GM23338 (cell line): ENCODE results near the gene PDCD2L. TPM values are rescaled to one million over a fixed set of nuclear protein-coding genes. Genes with fewer than 3 reads are reported as not detected.
"Not testable (repeated sequence)": the region's sequence is repeated elsewhere in the genome, so short reads cannot be mapped to it uniquely, and the experiment has no call there.

ENCODE experiments used
- ATAC-seq: fragments of 200-7000 bp; cut with Tn5 transposase; 3 replicates; pipeline ENCODE4 v1.9.1; 2020
- DNase-seq: peaks from one replicate; pipeline ENCODE4 v3.0.0-alpha.2; 2015; ENCODE audit warnings: low spot score
- H2AFZ ChIP-seq: fragments of 200-600 bp; sonication (generic); 2 replicates; pipeline ENCODE4 v1.8.0; 2016; ENCODE audit warnings: antibody characterized with exemption, mild to moderate bottlenecking, moderate library complexity
- H3F3A ChIP-seq: fragments of 200-600 bp; sonication (generic); replicated peaks from 2 replicates; pipeline ENCODE4 v1.8.0; 2017; ENCODE audit warnings: antibody characterized with exemption, mixed run types, low read depth
- H3K27ac ChIP-seq: fragments of 200-600 bp; sonication (generic); 2 replicates; pipeline ENCODE4 v1.6.1; 2016; ENCODE audit warnings: low read depth
- H3K27me3 ChIP-seq: fragments of 200-600 bp; sonication (generic); 2 replicates; pipeline ENCODE4 v1.8.0; 2016; ENCODE audit warnings: mild to moderate bottlenecking, mixed run types, moderate library complexity; ENCODE audit not compliant: insufficient read depth
- H3K36me3 ChIP-seq: fragments of 200-600 bp; sonication (generic); 2 replicates; pipeline ENCODE4 v1.8.0; 2016; ENCODE audit warnings: mild to moderate bottlenecking; ENCODE audit not compliant: insufficient read depth
- H3K4me1 ChIP-seq: fragments of 200-600 bp; sonication (generic); 2 replicates; pipeline ENCODE4 v1.8.0; 2016; ENCODE audit warnings: mild to moderate bottlenecking, moderate library complexity; ENCODE audit not compliant: insufficient read depth
- H3K4me2 ChIP-seq: fragments of 200-600 bp; sonication (generic); 2 replicates; pipeline ENCODE4 v1.7.1; 2017; ENCODE audit warnings: mixed run types
- H3K4me3 ChIP-seq: fragments of 200-600 bp; sonication (generic); 2 replicates; pipeline ENCODE4 v1.6.1; 2016; ENCODE audit warnings: mixed run types
- H3K79me2 ChIP-seq: fragments of 200-600 bp; sonication (generic); replicated peaks from 2 replicates; pipeline ENCODE4 v1.8.0; 2017; ENCODE audit warnings: mild to moderate bottlenecking; ENCODE audit not compliant: insufficient read depth
- H3K9me2 ChIP-seq: fragments of 200-600 bp; sonication (generic); 2 replicates; pipeline ENCODE4 v1.8.0; 2017; ENCODE audit not compliant: insufficient read depth
- H4K20me1 ChIP-seq: fragments of 200-600 bp; sonication (generic); replicated peaks from 2 replicates; pipeline ENCODE4 v1.8.0; 2017; ENCODE audit warnings: mild to moderate bottlenecking; ENCODE audit not compliant: insufficient read depth
- H3K27ac Mint-ChIP-seq: 2 replicates; pipeline ENCODE4 v1.8.0; 2020; ENCODE audit warnings: inconsistent platforms, mild to moderate bottlenecking, moderate library complexity, mixed read lengths
- H3K27me3 Mint-ChIP-seq: 3 replicates; pipeline ENCODE4 v1.8.0; 2022; ENCODE audit warnings: low read depth, mild to moderate bottlenecking, moderate library complexity, mixed read lengths, inconsistent platforms; ENCODE audit not compliant: insufficient read depth, poor library complexity
- H3K36me3 Mint-ChIP-seq: 3 replicates; pipeline ENCODE4 v1.8.0; 2021; ENCODE audit warnings: low read depth, mild to moderate bottlenecking, inconsistent platforms, moderate library complexity, mixed read lengths
- H3K4me1 Mint-ChIP-seq: 3 replicates; pipeline ENCODE4 v1.8.0; 2020; ENCODE audit warnings: mild to moderate bottlenecking, inconsistent platforms, mixed read lengths
- H3K4me3 Mint-ChIP-seq: 3 replicates; pipeline ENCODE4 v1.8.0; 2021; ENCODE audit warnings: moderate library complexity, mild to moderate bottlenecking, inconsistent platforms, mixed read lengths
- H3K9me3 Mint-ChIP-seq: 3 replicates; pipeline ENCODE4 v1.8.0; 2020; ENCODE audit warnings: moderate library complexity, mild to moderate bottlenecking, inconsistent platforms, mixed read lengths
- CTCF ChIP-seq, 2 experiments: fragments of 200-600 bp in 1 of 2; sonication (generic) in 1 of 2; conservative IDR thresholded peaks; 2 replicates each; pipeline versions ENCODE4 v1.5.1 to v1.6.1; 2016 to 2017; ENCODE audit warnings: antibody characterized with exemption in 2 of 2, low read depth in 2 of 2, mild to moderate bottlenecking in 2 of 2, moderate library complexity in 1 of 2
- ETS1 ChIP-seq: IDR thresholded peaks from 2 replicates; pipeline ENCODE4 v1.6.1; 2016; ENCODE audit warnings: antibody characterized with exemption
- EZH2phosphoT487 ChIP-seq: fragments of 200-600 bp; sonication (generic); IDR thresholded peaks from one replicate; pipeline ENCODE4 v1.8.1; 2018; ENCODE audit warnings: antibody characterized with exemption; ENCODE audit not compliant: unreplicated experiment
- JUNB ChIP-seq: IDR thresholded peaks from one replicate; pipeline ENCODE4 v1.6.1; 2016; ENCODE audit warnings: antibody characterized with exemption; ENCODE audit not compliant: unreplicated experiment
- NANOG ChIP-seq: IDR thresholded peaks from 2 replicates; pipeline ENCODE4 v1.6.1; 2016; ENCODE audit warnings: antibody characterized with exemption, borderline replicate concordance
- REST ChIP-seq: IDR thresholded peaks from one replicate; pipeline ENCODE4 v1.6.1; 2018; ENCODE audit warnings: antibody characterized with exemption; ENCODE audit not compliant: unreplicated experiment
- STAT1 ChIP-seq: IDR thresholded peaks from one replicate; pipeline ENCODE4 v1.6.1; 2016; ENCODE audit warnings: antibody characterized with exemption; ENCODE audit not compliant: unreplicated experiment
- ZNF114 ChIP-seq: fragments of 250-450 bp; sonication (Bioruptor Pico); IDR thresholded peaks from 2 replicates; pipeline ENCODE4 v1.5.0; 2020; ENCODE audit warnings: mild to moderate bottlenecking, moderate library complexity
- ZNF331 ChIP-seq: fragments of 250-450 bp; sonication (Bioruptor Pico); IDR thresholded peaks from 2 replicates; pipeline ENCODE4 v1.5.0; 2020; ENCODE audit warnings: low read depth, mild to moderate bottlenecking, moderate library complexity
- ZNF462 ChIP-seq: fragments of 250-450 bp; sonication (Bioruptor Pico); IDR thresholded peaks from 2 replicates; pipeline ENCODE4 v1.5.0; 2020; ENCODE audit warnings: mild to moderate bottlenecking, moderate library complexity
- polyA plus RNA-seq: library from polyadenylated mRNA; unstranded; fragments of >200 nt; fragmentation: Nextera tagmentation; extraction: Ambion mirVana; gene quantifications from 2 replicates; pipeline ENCODE4 v1.2.1, GENCODE V29; 2016
- total RNA-seq: library from RNA; depleted of rRNA; stranded (reverse); fragments of >200 nt; shearing (Covaris generic); gene quantifications from 2 replicates; pipeline ENCODE4 v1.2.3, GENCODE V29; 2014

Gene PDCD2L
- total and polyA plus RNA-seq, 2 experiments from 2014 or later, result 61.3 to 67.2 TPM

GRCh38 chr19:34369166-34369565 is 35.0 kb upstream of the PDCD2L start:
- peaks cover 73% of the 10 kb centered on the region for H3K36me3 Mint-ChIP-seq
- not testable (repeated sequence) for H2AFZ ChIP-seq
- peaks cover 39% of the 10 kb centered on the region for H3K79me2 ChIP-seq

GRCh38 chr19:34370117-34370516 is 34.1 kb upstream of the PDCD2L start:
- Histone ChIP-seq H3K79me2 (peaks cover 46% of the 10 kb centered on the region), H2AFZ (no peak overlapping the region), H3K4me2 (no peak overlapping the region), H3K27me3 (no peaks in the 10 kb centered on the region), H3K27ac (no peak overlapping the region), H3K4me1 (no peaks in the 10 kb centered on the region; the same call in 1 of the 2 replicates), H3F3A (peaks cover 6% of the 10 kb centered on the region), H4K20me1 (peaks cover 28% of the 10 kb centered on the region), H3K36me3 (peaks cover 34% of the 10 kb centered on the region), H3K9me2 (no peaks in the 10 kb centered on the region), H3K4me3 (no peak overlapping the region)
- Mint-ChIP-seq H3K4me1 (peaks cover 10% of the 10 kb centered on the region), H3K27me3 (peaks cover 11% of the 10 kb centered on the region), H3K36me3 (peaks cover 79% of the 10 kb centered on the region), H3K27ac (no peak overlapping the region), H3K4me3 (no peak overlapping the region), H3K9me3 (no peaks in the 10 kb centered on the region)
- ATAC-seq (no peak), DNase-seq (no peak)
- TF ChIP-seq EZH2phosphoT487 (no peak), REST (no peak), CTCF (conservative IDR thresholded peaks at IDR 0.05; ENCODE audit: low read depth in 2 of 2) (no peak), ZNF462 (CRISPR knock-in tag) (no peak), ETS1 (no peak), ZNF331 (no peak), ZNF114 (CRISPR knock-in tag) (no peak), NANOG (no peak), STAT1 (no peak), JUNB (no peak)

More at GRCh38 chr19:34369166-34369565, 35.0 kb upstream of the PDCD2L start:
- not testable (repeated sequence) for H3K4me1 ChIP-seq, H3K4me2 ChIP-seq, H3K27ac Mint-ChIP-seq, H3K9me3 Mint-ChIP-seq, H3K9me2 ChIP-seq, H3K4me3 ChIP-seq, H3K27ac ChIP-seq, ATAC-seq, DNase-seq, H3K27me3 ChIP-seq, H3K4me3 Mint-ChIP-seq
- Histone ChIP-seq H3K36me3 (peaks cover 28% of the 10 kb centered on the region), H4K20me1 (peaks cover 28% of the 10 kb centered on the region), H3F3A (peaks cover 12% of the 10 kb centered on the region)
- H3K27me3 Mint-ChIP-seq, result peaks cover 15% of the 10 kb centered on the region
- peaks cover 14% of the 10 kb centered on the region for H3K4me1 Mint-ChIP-seq
